Stomach (tissue), 9 donors: ENCODE measurements around the gene RAB1A. TPM values are rescaled to one million over a fixed set of nuclear protein-coding genes. Genes with fewer than 3 reads are reported as not detected.
A peak's percentile ranks its signal among the peaks of the same experiment; 100 is the strongest.
"Not testable (repeated sequence)": the region's sequence is repeated elsewhere in the genome, so short reads cannot be mapped to it uniquely, and the experiment has no call there.

ENCODE experiments used
- DNase-seq, 2 donors: peaks; one replicate each; pipeline versions ENCODE4 v3.0.0 to v3.0.0-alpha.2; 2013 to 2019
- H3K27ac ChIP-seq, 5 donors: fragments of 200-600 bp in 4 of 5; sonication (generic) in 4 of 5; one replicate each; pipeline ENCODE4 v1.5.1; 2013 to 2019; ENCODE audit warnings: mild to moderate bottlenecking in 1 of 5, moderate library complexity in 1 of 5
- H3K27me3 ChIP-seq, 3 donors: fragments of 200-600 bp; sonication (generic); one replicate each; pipeline ENCODE4 v1.5.1; 2017 to 2019; ENCODE audit warnings: mixed run types in 1 of 3
- H3K36me3 ChIP-seq, 4 donors: fragments of 200-600 bp; sonication (generic); 1 replicate in 3 of 4; 2 replicates in 1 of 4; pipeline ENCODE4 v1.5.1; 2016 to 2019
- H3K4me1 ChIP-seq, 4 donors: fragments of 200-600 bp; sonication (generic); one replicate each; pipeline ENCODE4 v1.5.1; 2016 to 2019
- H3K4me3 ChIP-seq, 4 donors: fragments of 200-600 bp; sonication (generic) in 3 of 4; one replicate each; pipeline ENCODE4 v1.5.1; 2016 to 2019; ENCODE audit warnings: mild to moderate bottlenecking in 1 of 4
- H3K9me3 ChIP-seq, 4 donors: fragments of 200-600 bp; sonication (generic); one replicate each; pipeline ENCODE4 v1.5.1; 2016 to 2019
- EP300 ChIP-seq: sonication (generic); formaldehyde crosslinking; IDR thresholded peaks from one replicate; pipeline ENCODE4 v1.6.1; 2017; ENCODE audit warnings: antibody characterized with exemption
- POLR2A ChIP-seq, 4 donors: fragments of 450-650 bp; IDR thresholded peaks; one replicate each; pipeline ENCODE4 v1.6.1; 2016; ENCODE audit warnings: antibody characterized with exemption in 4 of 4, control low read depth in 2 of 4, mild to moderate bottlenecking in 1 of 4, moderate library complexity in 1 of 4
- POLR2AphosphoS5 ChIP-seq, 3 donors: sonication (generic); formaldehyde crosslinking; IDR thresholded peaks; one replicate each; pipeline ENCODE4 v1.6.1; 2016; ENCODE audit warnings: antibody characterized with exemption in 3 of 3
- WGBS, 5 donors: extraction: QIAGEN DNeasy Blood & Tissue Kit in 3 of 5; methylation state at CpG; one replicate each; pipeline versions ENCODE4 v1.1.5 to v1.1.7; 2013 to 2018; 5-methylcytosine and 5-hydroxymethylcytosine counted together
- intact Hi-C: fragments of 100-400 bp; cut with DNase I; formaldehyde crosslinking; loops from one replicate; pipeline ENCODE4 v1.15.1; 2023; ENCODE audit warnings: low total_unique reads
- polyA plus RNA-seq, 3 donors: library from polyadenylated mRNA; stranded (reverse); fragments of 200-250 nt; gene quantifications; one replicate each; pipeline ENCODE4 v1.2.3, GENCODE V29; 2013
- total RNA-seq, 5 donors: library from RNA; depleted of rRNA; stranded (reverse); fragments of >200 nt; gene quantifications; one replicate each; pipeline versions ENCODE4 v1.1.0 to v1.2.3, GENCODE V29; 2014 to 2016
- TF ChIP-seq, protein P1 (sequence below), 7 experiments: fragments of 450-650 bp in 4 of 7; fragments of 200-600 bp in 3 of 7; sonication (generic) in 3 of 7; IDR thresholded peaks; one replicate each; pipeline ENCODE4 v1.5.1; 2016 to 2019; ENCODE audit warnings: antibody characterized with exemption in 7 of 7, control low read depth in 2 of 7, mild to moderate bottlenecking in 1 of 7
- donor health status: healthy with polysubstance abuse.
- donor health status: Bipolar disorder and iron deficiency.
- donor health status: healthy.

RAB1A gene
- total and polyA plus RNA-seq, 8 donors, result 58.2 to 160 (median 88.1) TPM

DNA sequence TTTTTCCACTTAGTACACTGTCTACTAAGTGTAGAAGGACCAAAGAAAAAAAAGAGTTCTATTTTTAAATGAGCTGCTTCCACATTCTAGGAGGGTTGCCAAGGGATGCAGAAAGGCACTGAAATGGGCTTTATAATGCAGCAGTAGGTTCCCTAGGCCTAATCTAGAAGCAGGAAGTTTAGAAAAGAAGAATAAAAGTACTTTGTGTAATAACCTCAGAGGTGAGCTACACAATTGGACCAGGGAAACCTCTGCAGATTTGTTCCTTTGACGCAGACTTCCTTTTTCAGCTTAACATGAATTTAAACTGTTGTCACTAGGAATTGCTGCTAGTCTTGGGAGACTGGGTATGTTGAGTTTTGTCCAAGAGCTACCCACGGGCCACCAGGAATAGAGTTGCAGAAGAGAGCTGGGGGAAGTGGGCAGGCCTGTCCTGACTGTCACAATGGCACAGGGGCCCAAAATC lies 34.6 kb upstream of the RAB1A start:
- Histone ChIP-seq H3K4me3 (no peak overlapping the region), H3K27me3 (no peaks in the 10 kb centered on the region), H3K36me3 (no peaks in the 10 kb centered on the region), H3K9me3 (no peaks in the 10 kb centered on the region), H3K4me1 (peaks cover 11 to 35% (median 18%) of the 10 kb centered on the region in 4 donors), H3K27ac (peak overlapping the region; percentile 16 to 71 (median 56))
- intact Hi-C loops, result no loop called here
- 20 to 39% (median 24%) methylated on average over 2 of the region's 2 CpGs for WGBS, 5 donors
- DNase-seq, result peak in 1 of 2 donors; percentile 52
- TF ChIP-seq POLR2AphosphoS5 (IDR thresholded peaks at IDR 0.05), result no peak
- no peak for TF ChIP-seq EP300
- TF ChIP-seq, protein P1, sequence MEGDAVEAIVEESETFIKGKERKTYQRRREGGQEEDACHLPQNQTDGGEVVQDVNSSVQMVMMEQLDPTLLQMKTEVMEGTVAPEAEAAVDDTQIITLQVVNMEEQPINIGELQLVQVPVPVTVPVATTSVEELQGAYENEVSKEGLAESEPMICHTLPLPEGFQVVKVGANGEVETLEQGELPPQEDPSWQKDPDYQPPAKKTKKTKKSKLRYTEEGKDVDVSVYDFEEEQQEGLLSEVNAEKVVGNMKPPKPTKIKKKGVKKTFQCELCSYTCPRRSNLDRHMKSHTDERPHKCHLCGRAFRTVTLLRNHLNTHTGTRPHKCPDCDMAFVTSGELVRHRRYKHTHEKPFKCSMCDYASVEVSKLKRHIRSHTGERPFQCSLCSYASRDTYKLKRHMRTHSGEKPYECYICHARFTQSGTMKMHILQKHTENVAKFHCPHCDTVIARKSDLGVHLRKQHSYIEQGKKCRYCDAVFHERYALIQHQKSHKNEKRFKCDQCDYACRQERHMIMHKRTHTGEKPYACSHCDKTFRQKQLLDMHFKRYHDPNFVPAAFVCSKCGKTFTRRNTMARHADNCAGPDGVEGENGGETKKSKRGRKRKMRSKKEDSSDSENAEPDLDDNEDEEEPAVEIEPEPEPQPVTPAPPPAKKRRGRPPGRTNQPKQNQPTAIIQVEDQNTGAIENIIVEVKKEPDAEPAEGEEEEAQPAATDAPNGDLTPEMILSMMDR (IDR thresholded peaks at IDR 0.05), result no peak
- no peak for TF ChIP-seq POLR2A (IDR thresholded peaks at IDR 0.05)

DNA sequence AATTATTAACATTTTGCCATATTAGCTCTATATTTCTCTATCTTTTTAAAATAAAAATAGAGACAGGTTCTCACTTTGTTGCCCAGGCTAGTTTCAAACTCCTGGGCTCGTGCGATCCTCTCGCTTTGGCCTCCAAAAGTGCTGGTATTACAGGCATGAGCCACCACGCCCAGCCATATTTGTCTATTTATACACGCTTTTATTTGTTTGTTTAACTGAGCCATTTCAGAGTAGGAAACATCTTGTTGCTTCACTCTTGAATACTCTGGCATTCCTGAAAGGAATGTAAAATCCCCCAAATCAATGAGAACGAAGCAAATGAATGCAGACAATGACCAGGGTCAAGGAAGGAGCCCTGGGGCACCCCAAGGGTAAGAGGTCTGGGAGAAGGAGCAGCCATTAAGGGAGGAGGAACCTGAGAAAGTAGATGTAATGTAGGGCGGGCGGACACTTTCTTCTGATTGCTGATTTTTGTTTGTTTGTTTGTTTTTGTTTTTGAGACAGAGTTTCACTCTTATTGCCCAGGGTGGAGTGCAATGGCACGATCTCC lies 31.7 kb upstream of the RAB1A start:
- Histone ChIP-seq H3K9me3 (no peaks in the 10 kb centered on the region), H3K27me3 (no peaks in the 10 kb centered on the region), H3K36me3 (no peaks in the 10 kb centered on the region), H3K4me1 (peaks cover 13 to 30% (median 19%) of the 10 kb centered on the region in 4 donors), H3K27ac (no peak overlapping the region), H3K4me3 (no peak overlapping the region)
- TF ChIP-seq POLR2AphosphoS5 (IDR thresholded peaks at IDR 0.05) (no peak), POLR2A (IDR thresholded peaks at IDR 0.05) (no peak), EP300 (no peak)
- TF ChIP-seq, protein P1 (IDR thresholded peaks at IDR 0.05), result no peak
- intact Hi-C loops, result no loop called here
- 78 to 84% (median 81%) methylated on average over 9 of the region's 9 CpGs for WGBS, 5 donors
- no peak for DNase-seq

DNA sequence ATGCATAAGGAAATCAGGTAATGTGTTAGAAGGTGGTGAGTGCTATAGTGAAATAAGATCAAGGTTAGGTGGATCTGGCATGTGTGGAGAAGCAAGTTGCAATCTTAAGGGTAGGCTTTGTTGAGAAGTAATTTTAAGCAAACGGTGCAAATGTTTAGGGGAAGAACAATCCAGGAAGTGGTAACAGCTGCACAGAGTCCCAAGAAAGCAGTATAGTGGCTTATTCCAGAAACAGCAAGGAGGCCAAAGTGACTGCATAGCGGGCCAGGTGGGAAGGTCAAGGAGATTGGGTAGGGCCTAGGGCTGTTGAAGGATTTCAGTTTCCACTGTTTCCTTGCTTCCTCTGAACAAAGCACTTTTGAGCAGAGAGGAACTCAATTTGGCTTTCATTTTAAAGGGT lies 30.0 kb upstream of the RAB1A start:
- no peak overlapping the region for H3K4me3 ChIP-seq
- H3K27ac ChIP-seq, result peak overlapping the region in 2 of 5 donors; percentile 18 to 30
- peaks cover 13 to 25% (median 17%) of the 10 kb centered on the region in 4 donors for H3K4me1 ChIP-seq
- DNase-seq, result peak in 1 of 2 donors; percentile 34
- WGBS, 5 donors, result 25 to 44% (median 33%) methylated on average over 2 of the region's 2 CpGs
- H3K27me3 ChIP-seq, result no peaks in the 10 kb centered on the region
- H3K36me3 ChIP-seq, result no peaks in the 10 kb centered on the region
- TF ChIP-seq, protein P1 (IDR thresholded peaks at IDR 0.05), result no peak
- TF ChIP-seq POLR2AphosphoS5 (IDR thresholded peaks at IDR 0.05) (no peak), POLR2A (IDR thresholded peaks at IDR 0.05) (no peak), EP300 (no peak)
- H3K9me3 ChIP-seq, result no peaks in the 10 kb centered on the region
- intact Hi-C loops, result no loop called here

DNA sequence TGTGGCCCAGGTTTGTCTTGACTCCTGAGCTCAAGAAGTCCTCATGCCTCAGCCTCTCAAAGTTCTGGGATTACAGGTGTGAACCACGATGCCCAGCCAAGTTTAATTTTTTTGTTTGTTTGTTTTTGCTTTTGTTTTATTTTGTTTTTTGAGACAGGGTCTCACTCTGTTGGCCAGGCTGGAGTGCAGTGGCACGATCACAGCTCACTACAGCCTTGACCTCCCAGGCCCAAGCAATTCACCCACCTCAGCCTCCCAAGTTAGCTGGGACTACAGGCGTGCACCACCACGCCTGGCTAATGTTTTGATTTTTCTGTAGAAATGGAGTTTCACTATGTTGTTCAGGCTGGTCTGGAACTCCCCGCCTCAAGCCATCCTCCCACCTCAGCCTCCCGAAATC lies 29.4 kb upstream of the RAB1A start:
- WGBS, 5 donors, result 77 to 85% (median 80%) methylated on average over 6 of the region's 6 CpGs
- peaks cover 8 to 18% (median 10%) of the 10 kb centered on the region in 4 donors for H3K4me1 ChIP-seq
- no peak overlapping the region for H3K4me3 ChIP-seq
- TF ChIP-seq EP300 (no peak), POLR2AphosphoS5 (IDR thresholded peaks at IDR 0.05) (no peak)
- no peaks in the 10 kb centered on the region for H3K9me3 ChIP-seq
- no peaks in the 10 kb centered on the region for H3K36me3 ChIP-seq
- H3K27me3 ChIP-seq, result no peaks in the 10 kb centered on the region
- DNase-seq, result no peak
- intact Hi-C loops, result no loop called here
- peak overlapping the region in 2 of 5 donors; percentile 23 to 30 for H3K27ac ChIP-seq

DNA sequence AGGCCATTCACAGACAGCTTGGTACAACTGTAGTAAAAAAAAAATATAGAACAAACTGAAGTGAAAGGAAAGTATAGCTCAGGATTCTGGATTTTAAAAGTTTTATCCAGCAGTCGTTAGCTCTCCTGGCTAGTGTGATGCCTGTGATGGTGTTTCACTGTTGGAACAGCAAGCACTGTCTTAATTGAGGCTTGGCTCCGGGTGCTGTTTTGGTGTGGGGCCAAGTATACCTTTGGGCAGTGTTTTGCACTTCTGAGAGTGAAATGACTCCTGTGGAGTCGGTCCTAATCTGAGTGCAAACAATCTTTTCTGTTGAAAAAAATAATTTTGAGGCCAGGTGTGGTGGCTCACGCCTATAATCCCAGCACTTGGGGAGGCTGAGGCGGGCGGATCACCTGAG lies 28.7 kb upstream of the RAB1A start:
- whole genome bisulfite sequencing, 5 donors, result 24 to 53% (median 46%) methylated on average over 6 of the region's 6 CpGs
- H3K27ac ChIP-seq, result no peak overlapping the region
- DNase-seq, result peak in 1 of 2 donors; percentile 48

DNA sequence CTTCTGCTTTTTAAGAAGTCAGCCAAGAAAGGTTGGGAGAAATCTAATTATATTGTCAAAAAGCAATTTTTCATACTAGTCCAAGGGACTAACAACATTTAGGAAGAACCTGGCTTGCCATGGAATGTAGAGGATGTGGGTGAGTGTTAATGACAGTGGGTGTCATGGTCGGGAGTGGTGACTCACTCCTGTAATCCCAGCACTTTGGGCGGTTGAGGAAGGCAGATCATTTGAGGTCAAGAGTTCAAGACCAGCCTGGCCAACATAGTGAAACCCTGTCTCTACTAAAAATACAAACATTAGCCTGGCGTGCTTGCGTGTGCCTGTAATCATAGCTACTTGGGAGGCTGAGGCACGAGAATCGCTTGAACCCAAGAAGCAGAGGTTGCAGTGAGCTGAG lies 27.9 kb upstream of the RAB1A start:
- intact Hi-C loops, H3K27ac ChIP-seq, H3K9me3 ChIP-seq, H3K27me3 ChIP-seq, H3K36me3 ChIP-seq, DNase-seq, H3K4me3 ChIP-seq, H3K4me1 ChIP-seq: not testable (repeated sequence)
- WGBS, 5 donors, result 70 to 82% (median 72%) methylated on average over 5 to 6 of the region's 6 CpGs

More for the DNA sequence above, 28.7 kb upstream of the RAB1A start:
- Histone ChIP-seq H3K4me1 (peaks cover 5 to 11% (median 7%) of the 10 kb centered on the region in 4 donors), H3K36me3 (no peaks in the 10 kb centered on the region), H3K9me3 (no peaks in the 10 kb centered on the region), H3K27me3 (no peaks in the 10 kb centered on the region), H3K4me3 (no peak overlapping the region)
- intact Hi-C loops, result no loop called here
- TF ChIP-seq, protein P1 (IDR thresholded peaks at IDR 0.05), result no peak
- TF ChIP-seq POLR2A (IDR thresholded peaks at IDR 0.05), result no peak
- TF ChIP-seq EP300, result no peak
- TF ChIP-seq POLR2AphosphoS5 (IDR thresholded peaks at IDR 0.05), result no peak
